ENCODE results near the gene HLA-G. TPM values are rescaled to one million over a fixed set of nuclear protein-coding genes. Genes with fewer than 3 reads are reported as not detected.
"Not testable (repeated sequence)": the region's sequence is repeated elsewhere in the genome, so short reads cannot be mapped to it uniquely, and the experiment has no call there.

Gene HLA-G
- total RNA-seq = 1 to 10 TPM; 1.3 TPM

- POLR2A ChIA-PET = no interaction called here
- Mint-ChIP-seq H3K36me3 (ENCODE audit: low read depth) (no peaks in the 10 kb centered on the region), H3K4me1 (peaks cover 17% of the 10 kb centered on the region), H3K4me3 (peak within 1 kb of the TSS; percentile 46), H3K27me3 (peaks cover 80% of the 10 kb centered on the region), H3K27ac (no peak within 1 kb of the TSS), H3K9me3 (no peaks in the 10 kb centered on the region)
- CTCF ChIA-PET = no interaction called here
- no peak for DNase-seq
Observed at GRCh38 chr6:29827579-29828470, at the start of gene HLA-G. Gene HLA-G, plus strand, starts transcription at chr6:29827825. Its CDS starts 20 bp downstream, at chr6:29827845.

- CTCF ChIA-PET; H3K4me1 Mint-ChIP-seq; POLR2A ChIA-PET; H3K36me3 Mint-ChIP-seq (ENCODE audit: low read depth); H3K27ac Mint-ChIP-seq; H3K9me3 Mint-ChIP-seq; DNase-seq; H3K4me3 Mint-ChIP-seq: not testable (repeated sequence)
- peaks cover 56% of the 10 kb centered on the region for H3K27me3 Mint-ChIP-seq
Observed at GRCh38 chr6:29780019-29780698, 47.5 kb upstream of the HLA-G start.

- no peak for DNase-seq
- ChIA-PET CTCF (no interaction called here), POLR2A (no interaction called here)
- Mint-ChIP-seq H3K9me3 (peaks cover 10% of the 10 kb centered on the region), H3K36me3 (ENCODE audit: low read depth) (no peaks in the 10 kb centered on the region), H3K4me1 (peaks cover 17% of the 10 kb centered on the region), H3K4me3 (no peak overlapping the region), H3K27me3 (peaks cover 65% of the 10 kb centered on the region), H3K27ac (no peak overlapping the region)
Observed at GRCh38 chr6:29789176-29789575, 38.4 kb upstream of the HLA-G start.

- H3K27me3 Mint-ChIP-seq = peaks cover 65% of the 10 kb centered on the region
- ChIA-PET POLR2A (no interaction called here), CTCF (interaction anchor here (0.8 kb wide), 1 partner anchor 15 kb away, joined by 3 read pairs; no protein-coding TSS in a partner anchor)
- H3K27ac Mint-ChIP-seq = no peak overlapping the region
- H3K4me1 Mint-ChIP-seq = peaks cover 17% of the 10 kb centered on the region
- no peaks in the 10 kb centered on the region for H3K36me3 Mint-ChIP-seq (ENCODE audit: low read depth)
- DNase-seq = no peak
- peaks cover 10% of the 10 kb centered on the region for H3K9me3 Mint-ChIP-seq
- no peak overlapping the region for H3K4me3 Mint-ChIP-seq
Observed at GRCh38 chr6:29790626-29791025, 37.0 kb upstream of the HLA-G start.

- POLR2A ChIA-PET = no interaction called here
- CTCF ChIA-PET = interaction anchor here (0.8 kb wide), 1 partner anchor 15 kb away, joined by 3 read pairs; no protein-coding TSS in a partner anchor
- Mint-ChIP-seq H3K4me1 (peaks cover 17% of the 10 kb centered on the region), H3K27ac (no peak overlapping the region), H3K27me3 (peaks cover 65% of the 10 kb centered on the region), H3K36me3 (ENCODE audit: low read depth) (no peaks in the 10 kb centered on the region), H3K4me3 (peak overlapping the region; percentile 54), H3K9me3 (peaks cover 10% of the 10 kb centered on the region)
- no peak for DNase-seq
Observed at GRCh38 chr6:29791162-29791561, 36.5 kb upstream of the HLA-G start.

- H3K4me3 Mint-ChIP-seq = peak overlapping the region; percentile 69
- peaks cover 10% of the 10 kb centered on the region for H3K9me3 Mint-ChIP-seq
- ChIA-PET POLR2A (no interaction called here), CTCF (interaction anchor here (0.6 kb wide), 1 partner anchor 370 kb away, joined by 3 read pairs; no protein-coding TSS in a partner anchor)
- H3K27ac Mint-ChIP-seq = no peak overlapping the region
- no peaks in the 10 kb centered on the region for H3K36me3 Mint-ChIP-seq (ENCODE audit: low read depth)
- H3K4me1 Mint-ChIP-seq = peaks cover 17% of the 10 kb centered on the region
- no peak for DNase-seq
- H3K27me3 Mint-ChIP-seq = peaks cover 65% of the 10 kb centered on the region
Observed at GRCh38 chr6:29791786-29792122, 35.9 kb upstream of the HLA-G start.

GRCh38 chr6:29792123-29793035 lies 35.2 kb upstream of the HLA-G start:
- peaks cover 17% of the 10 kb centered on the region for H3K4me1 Mint-ChIP-seq
- ChIA-PET POLR2A (no interaction called here), CTCF (interaction anchor here (0.6 to 0.9 kb wide), 2 partner anchors 220 to 369 kb away, joined by 3 read pairs; no protein-coding TSS in a partner anchor)

GRCh38 chr6:29793036-29793356 lies 34.6 kb upstream of the HLA-G start:
- Mint-ChIP-seq H3K27me3 (peaks cover 61% of the 10 kb centered on the region), H3K9me3 (peaks cover 9% of the 10 kb centered on the region), H3K4me1 (peaks cover 17% of the 10 kb centered on the region), H3K4me3 (peak overlapping the region; percentile 69), H3K27ac (no peak overlapping the region), H3K36me3 (ENCODE audit: low read depth) (no peaks in the 10 kb centered on the region)
- POLR2A ChIA-PET = no interaction called here
- CTCF ChIA-PET = interaction anchor here (0.9 kb wide), 1 partner anchor 220 kb away, joined by 3 read pairs; no protein-coding TSS in a partner anchor
- DNase-seq = no peak

More at GRCh38 chr6:29792123-29793035, 35.2 kb upstream of the HLA-G start:
- H3K27ac Mint-ChIP-seq = no peak overlapping the region
- no peaks in the 10 kb centered on the region for H3K36me3 Mint-ChIP-seq (ENCODE audit: low read depth)
- H3K27me3 Mint-ChIP-seq = peaks cover 63% of the 10 kb centered on the region
- peak; percentile 70 for DNase-seq
- H3K9me3 Mint-ChIP-seq = peaks cover 10% of the 10 kb centered on the region
- peak overlapping the region; percentile 69 for H3K4me3 Mint-ChIP-seq

GRCh38 chr6:29793796-29794195 lies 33.8 kb upstream of the HLA-G start:
- Mint-ChIP-seq H3K27me3 (peaks cover 63% of the 10 kb centered on the region), H3K27ac (no peak overlapping the region), H3K4me3 (no peak overlapping the region), H3K36me3 (ENCODE audit: low read depth) (no peaks in the 10 kb centered on the region), H3K4me1 (peaks cover 17% of the 10 kb centered on the region), H3K9me3 (peaks cover 4% of the 10 kb centered on the region)
- ChIA-PET CTCF (interaction anchor here (0.9 kb wide), 1 partner anchor 40 kb away, joined by 3 read pairs; no protein-coding TSS in a partner anchor), POLR2A (no interaction called here)
- DNase-seq = no peak

GRCh38 chr6:29796026-29796425 lies 31.6 kb upstream of the HLA-G start:
- ChIA-PET CTCF (no interaction called here), POLR2A (no interaction called here)
- DNase-seq = no peak
- Mint-ChIP-seq H3K9me3 (no peaks in the 10 kb centered on the region), H3K4me3 (no peak overlapping the region), H3K36me3 (ENCODE audit: low read depth) (no peaks in the 10 kb centered on the region), H3K27ac (no peak overlapping the region), H3K27me3 (peaks cover 54% of the 10 kb centered on the region), H3K4me1 (peaks cover 17% of the 10 kb centered on the region)

GRCh38 chr6:29797135-29797534 lies 30.5 kb upstream of the HLA-G start:
- Mint-ChIP-seq H3K36me3 (ENCODE audit: low read depth) (no peaks in the 10 kb centered on the region), H3K27me3 (peaks cover 44% of the 10 kb centered on the region), H3K9me3 (no peaks in the 10 kb centered on the region), H3K4me3 (no peak overlapping the region), H3K27ac (no peak overlapping the region), H3K4me1 (peaks cover 12% of the 10 kb centered on the region)
- DNase-seq = no peak
- ChIA-PET POLR2A (interaction anchor here (1.7 kb wide), 1 partner anchor 157 kb away, joined by 4 read pairs; no protein-coding TSS in a partner anchor), CTCF (interaction anchor here (0.8 kb wide), 1 partner anchor 37 kb away, joined by 3 read pairs; no protein-coding TSS in a partner anchor)

- Mint-ChIP-seq H3K36me3 (ENCODE audit: low read depth) (no peaks in the 10 kb centered on the region), H3K27me3 (peaks cover 45% of the 10 kb centered on the region), H3K4me1 (peaks cover 5% of the 10 kb centered on the region), H3K9me3 (no peaks in the 10 kb centered on the region), H3K4me3 (no peak overlapping the region), H3K27ac (no peak overlapping the region)
- CTCF ChIA-PET = no interaction called here
- POLR2A ChIA-PET = interaction anchor here (1.7 kb wide), 1 partner anchor 157 kb away, joined by 4 read pairs; no protein-coding TSS in a partner anchor
- DNase-seq = no peak
Observed at GRCh38 chr6:29797966-29798365, 29.7 kb upstream of the HLA-G start.

Measured in activated CD4-positive, alpha-beta T cell treated with anti-CD3 and anti-CD28 coated beads, Interleukin-2, amount 10 ng/mL, durations not matched to agents 7 days and 5 days (primary cell).